Parathyroid adenoma (tissue), 2 donors: ENCODE data around the gene CLDN20.

Experiments
- H2AFZ ChIP-seq: fragments of 300-600 bp; sonication (generic); one replicate; pipeline ENCODE4 v1.7.0; 2017; ENCODE audit warnings: antibody characterized with exemption, mild to moderate bottlenecking
- H3K27ac ChIP-seq: fragments of 300-600 bp; sonication (generic); one replicate; pipeline ENCODE4 v1.7.0; 2017
- H3K27me3 ChIP-seq: fragments of 300-600 bp; sonication (generic); one replicate; pipeline ENCODE4 v1.7.0; 2017; ENCODE audit warnings: low read length; ENCODE audit not compliant: control insufficient read depth, insufficient read depth
- H3K36me3 ChIP-seq: fragments of 300-600 bp; sonication (generic); one replicate; pipeline ENCODE4 v1.7.0; 2017; ENCODE audit warnings: low read length; ENCODE audit not compliant: control insufficient read depth, insufficient read depth
- H3K4me1 ChIP-seq: fragments of 300-600 bp; sonication (generic); one replicate; pipeline ENCODE4 v1.7.0; 2017; ENCODE audit warnings: control low read depth
- H3K4me2 ChIP-seq: fragments of 300-600 bp; sonication (generic); one replicate; pipeline ENCODE4 v1.7.0; 2017; ENCODE audit warnings: low read length
- H3K4me3 ChIP-seq: fragments of 300-600 bp; sonication (generic); one replicate; pipeline ENCODE4 v1.7.0; 2017; ENCODE audit warnings: low read depth, low read length
- H3K79me2 ChIP-seq: fragments of 300-600 bp; sonication (generic); one replicate; pipeline ENCODE4 v1.7.0; 2017; ENCODE audit warnings: control low read depth
- H3K9ac ChIP-seq: fragments of 300-600 bp; sonication (generic); one replicate; pipeline ENCODE4 v1.7.0; 2017; ENCODE audit warnings: mild to moderate bottlenecking
- H3K9me3 ChIP-seq: fragments of 300-600 bp; sonication (generic); one replicate; pipeline ENCODE4 v1.7.0; 2017; ENCODE audit warnings: low read length; ENCODE audit not compliant: control insufficient read depth
- CTCF ChIP-seq: fragments of 300-600 bp; sonication (generic); IDR thresholded peaks from one replicate; pipeline ENCODE4 v1.7.0; 2017; ENCODE audit warnings: antibody characterized with exemption, mild to moderate bottlenecking
- donor health status: primary hyperparathyroidism.

The CLDN20 gene

GRCh38 chr6:155234687-155235086, 29.1 kb upstream of the CLDN20 start:
- H3K27me3 ChIP-seq, result no peaks in the 10 kb centered on the region
- no peaks in the 10 kb centered on the region for H3K79me2 ChIP-seq
- no peak overlapping the region for H3K9ac ChIP-seq
- H3K9me3 ChIP-seq, result no peaks in the 10 kb centered on the region
- H3K4me3 ChIP-seq, result no peak overlapping the region
- TF ChIP-seq CTCF, result no peak
- H3K4me2 ChIP-seq, result no peak overlapping the region
- no peaks in the 10 kb centered on the region for H3K4me1 ChIP-seq
- no peak overlapping the region for H2AFZ ChIP-seq
- no peak overlapping the region for H3K27ac ChIP-seq
- H3K36me3 ChIP-seq, result no peaks in the 10 kb centered on the region

- H3K9ac ChIP-seq, result no peak overlapping the region
- H3K27ac ChIP-seq, result no peak overlapping the region
- no peaks in the 10 kb centered on the region for H3K4me1 ChIP-seq
- no peak for TF ChIP-seq CTCF
- no peaks in the 10 kb centered on the region for H3K9me3 ChIP-seq
- H2AFZ ChIP-seq, result no peak overlapping the region
- H3K4me3 ChIP-seq, result no peak overlapping the region
- no peaks in the 10 kb centered on the region for H3K79me2 ChIP-seq
- H3K36me3 ChIP-seq, result no peaks in the 10 kb centered on the region
- H3K4me2 ChIP-seq, result no peak overlapping the region
- no peaks in the 10 kb centered on the region for H3K27me3 ChIP-seq
These were observed 28.7 kb upstream of the CLDN20 start for GRCh38 chr6:155235087-155235486.

- Histone ChIP-seq H3K79me2 (no peaks in the 10 kb centered on the region), H2AFZ (no peak overlapping the region), H3K4me3 (no peak overlapping the region), H3K27me3 (no peaks in the 10 kb centered on the region), H3K27ac (no peak overlapping the region), H3K4me2 (no peak overlapping the region), H3K36me3 (no peaks in the 10 kb centered on the region), H3K4me1 (no peaks in the 10 kb centered on the region), H3K9ac (no peak overlapping the region), H3K9me3 (no peaks in the 10 kb centered on the region)
- TF ChIP-seq CTCF, result no peak
These were observed 26.2 kb upstream of the CLDN20 start for GRCh38 chr6:155237613-155238012.

GRCh38 chr6:155240905-155241600, 22.8 kb upstream of the CLDN20 start:
- H3K36me3 ChIP-seq, result no peaks in the 10 kb centered on the region
- no peak for TF ChIP-seq CTCF
- H3K4me2 ChIP-seq, result no peak overlapping the region
- H3K79me2 ChIP-seq, result no peaks in the 10 kb centered on the region
- H3K9me3 ChIP-seq, result no peaks in the 10 kb centered on the region
- no peak overlapping the region for H3K4me3 ChIP-seq
- H3K4me1 ChIP-seq, result no peaks in the 10 kb centered on the region
- no peak overlapping the region for H3K27ac ChIP-seq
- H2AFZ ChIP-seq, result no peak overlapping the region
- H3K9ac ChIP-seq, result no peak overlapping the region
- no peaks in the 10 kb centered on the region for H3K27me3 ChIP-seq

GRCh38 chr6:155241966-155242365, 21.8 kb upstream of the CLDN20 start:
- TF ChIP-seq CTCF, result no peak
- H3K27ac ChIP-seq, result no peak overlapping the region

More at GRCh38 chr6:155241966-155242365, 21.8 kb upstream of the CLDN20 start:
- Histone ChIP-seq H3K4me2 (no peak overlapping the region), H3K9ac (no peak overlapping the region), H2AFZ (no peak overlapping the region), H3K4me1 (no peaks in the 10 kb centered on the region), H3K36me3 (no peaks in the 10 kb centered on the region), H3K79me2 (no peaks in the 10 kb centered on the region), H3K9me3 (no peaks in the 10 kb centered on the region), H3K4me3 (no peak overlapping the region), H3K27me3 (no peaks in the 10 kb centered on the region)
